ENCODE results near the gene TNFAIP8L1.

DNA sequence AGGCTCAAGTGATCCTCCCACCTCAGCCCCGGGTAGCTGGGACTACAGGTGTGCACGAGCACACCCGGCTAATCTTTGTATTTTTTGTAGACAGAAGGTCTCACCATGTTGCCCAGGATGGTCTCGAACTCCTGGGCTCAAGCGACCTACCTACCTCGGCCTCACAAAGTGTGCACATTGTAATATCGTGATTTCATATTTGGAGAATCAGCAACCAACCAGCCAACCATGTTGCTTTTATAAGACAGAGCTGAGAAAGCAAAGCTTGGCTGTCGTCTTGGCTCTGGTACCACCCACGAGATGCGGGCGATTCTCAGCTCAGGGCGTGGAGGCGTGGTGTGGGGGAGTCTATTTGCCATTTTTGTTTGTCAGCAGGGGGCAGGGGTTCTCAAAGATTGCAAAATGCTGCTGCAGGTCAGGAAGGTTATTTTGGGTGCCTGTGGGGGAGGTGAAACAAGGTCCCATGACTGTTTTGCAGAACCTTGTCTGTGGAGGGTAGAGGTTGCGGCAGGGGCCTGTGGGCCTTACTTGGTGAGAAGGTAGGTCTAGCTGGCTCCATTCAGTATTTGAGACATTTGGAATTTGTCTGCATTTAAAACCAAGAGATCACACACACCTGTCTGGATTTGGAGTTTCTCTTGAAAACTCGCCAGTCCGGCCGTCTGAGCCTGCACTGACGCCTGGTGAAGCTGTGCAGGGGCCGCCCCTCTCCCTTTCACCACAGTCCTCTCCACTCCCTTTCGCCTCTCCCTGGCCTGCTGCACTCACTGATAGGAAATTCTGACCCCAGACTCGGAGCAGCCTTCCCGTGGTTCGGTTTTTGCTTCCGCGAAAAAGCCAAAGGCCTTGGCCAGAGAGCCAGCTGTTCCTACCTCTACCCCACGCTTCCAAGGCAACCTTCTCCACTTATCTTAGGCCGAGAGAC is 15.4 kb downstream of the TNFAIP8L1 start:
- TF ChIP-seq, protein P1, sequence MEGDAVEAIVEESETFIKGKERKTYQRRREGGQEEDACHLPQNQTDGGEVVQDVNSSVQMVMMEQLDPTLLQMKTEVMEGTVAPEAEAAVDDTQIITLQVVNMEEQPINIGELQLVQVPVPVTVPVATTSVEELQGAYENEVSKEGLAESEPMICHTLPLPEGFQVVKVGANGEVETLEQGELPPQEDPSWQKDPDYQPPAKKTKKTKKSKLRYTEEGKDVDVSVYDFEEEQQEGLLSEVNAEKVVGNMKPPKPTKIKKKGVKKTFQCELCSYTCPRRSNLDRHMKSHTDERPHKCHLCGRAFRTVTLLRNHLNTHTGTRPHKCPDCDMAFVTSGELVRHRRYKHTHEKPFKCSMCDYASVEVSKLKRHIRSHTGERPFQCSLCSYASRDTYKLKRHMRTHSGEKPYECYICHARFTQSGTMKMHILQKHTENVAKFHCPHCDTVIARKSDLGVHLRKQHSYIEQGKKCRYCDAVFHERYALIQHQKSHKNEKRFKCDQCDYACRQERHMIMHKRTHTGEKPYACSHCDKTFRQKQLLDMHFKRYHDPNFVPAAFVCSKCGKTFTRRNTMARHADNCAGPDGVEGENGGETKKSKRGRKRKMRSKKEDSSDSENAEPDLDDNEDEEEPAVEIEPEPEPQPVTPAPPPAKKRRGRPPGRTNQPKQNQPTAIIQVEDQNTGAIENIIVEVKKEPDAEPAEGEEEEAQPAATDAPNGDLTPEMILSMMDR (IDR thresholded peaks at IDR 0.05; ENCODE audit: poor library complexity), result no peak
- no peak for TF ChIP-seq EZH2phosphoT487 (IDR thresholded peaks at IDR 0.05; ENCODE audit: low read depth, severe bottlenecking, unreplicated experiment)
- TF ChIP-seq EZH2 (IDR thresholded peaks at IDR 0.05; ENCODE audit: borderline replicate concordance), result no peak

Measured in hepatocyte (in vitro differentiated cells).